Stimulated activated CD4-positive, alpha-beta T cell treated with anti-CD3 and anti-CD28 coated beads, Interleukin-15, amount 100 ng/mL, for 1 hour (primary cell): ENCODE data around the gene GJA3.

Experiments
- DNase-seq, 2 donors: peaks; one replicate each; pipeline ENCODE4 v3.0.0-alpha.2; 2020; ENCODE audit warnings: low read depth in 1 of 2, low spot score in 1 of 2

The GJA3 gene

DNA sequence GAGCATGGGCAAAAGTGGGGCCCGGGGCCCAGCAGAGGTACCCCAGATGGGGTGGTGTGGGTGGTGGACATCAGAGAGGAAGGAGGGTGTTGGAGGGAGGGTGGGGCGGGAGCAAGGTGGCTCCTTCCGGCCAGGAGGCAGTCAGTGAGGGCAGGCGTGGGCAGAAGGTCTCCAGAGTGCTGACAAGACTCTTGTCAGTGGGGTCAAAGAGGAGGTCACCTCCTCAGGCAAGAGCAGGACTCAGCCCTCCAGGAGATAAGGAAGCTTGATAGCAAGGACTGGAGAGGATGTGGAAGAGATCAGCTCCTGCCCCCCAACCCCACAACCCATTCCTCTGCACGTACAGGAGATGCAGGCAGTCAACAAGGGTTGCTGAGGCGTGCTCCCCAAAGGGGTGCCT, 9.8 kb downstream of the GJA3 start:
- no peak for DNase-seq

DNA sequence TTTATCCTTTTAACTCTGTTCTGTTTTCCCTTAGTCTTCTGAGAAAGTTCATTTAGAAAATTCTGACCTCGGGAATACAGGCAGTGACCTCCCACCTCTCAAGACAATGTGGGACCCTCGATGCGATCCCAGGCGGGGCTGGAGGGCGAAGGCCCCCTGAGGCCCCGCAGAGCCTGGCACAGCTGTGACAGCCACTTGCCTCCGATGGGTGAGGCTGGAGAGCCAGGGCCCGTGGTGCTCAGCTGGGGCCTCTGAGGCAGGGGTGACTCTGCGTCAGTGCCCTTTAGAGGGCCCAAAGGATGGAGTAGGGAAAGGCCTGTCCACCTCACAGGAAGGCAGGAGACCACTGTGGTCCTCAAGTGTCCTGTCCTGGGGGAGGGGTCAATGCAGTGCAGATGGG, 10.3 kb downstream of the GJA3 start:
- no peak for DNase-seq

GRCh38 chr13:20149762-20150161, 11.1 kb downstream of the GJA3 start:
- no peak for DNase-seq

DNA sequence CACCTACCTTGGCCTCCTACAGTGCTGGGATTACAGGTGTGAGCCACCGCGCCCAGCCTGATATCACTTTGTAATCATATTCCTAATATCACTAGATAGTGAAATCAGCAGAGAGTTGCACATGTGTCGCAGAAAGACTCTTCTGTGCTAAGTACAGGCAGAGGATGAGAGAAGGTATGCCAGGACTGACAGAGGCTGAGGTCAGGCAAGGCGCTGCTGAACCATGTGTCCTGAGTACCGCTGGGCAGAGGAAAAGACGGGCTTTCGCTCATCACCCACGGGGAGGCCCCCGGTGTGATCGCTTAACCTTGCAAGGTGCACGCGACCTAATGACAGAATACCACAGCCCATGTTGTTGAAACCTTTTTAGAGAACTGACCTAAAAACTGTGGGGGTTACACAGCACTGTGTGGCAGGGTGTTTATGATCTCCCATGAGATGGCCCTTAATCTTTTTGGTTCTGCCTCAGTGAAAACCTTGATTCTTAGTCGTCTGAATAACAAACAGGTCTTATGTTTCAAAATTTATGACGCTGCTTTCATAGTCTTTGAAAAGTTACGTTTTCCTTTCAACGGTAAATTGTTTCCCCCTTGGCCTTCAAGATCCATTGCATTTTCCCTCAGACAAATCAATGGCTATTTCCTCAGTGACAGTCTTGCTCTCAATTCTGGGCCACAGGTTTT, 12.2 kb downstream of the GJA3 start:
- no peak for DNase-seq

DNA sequence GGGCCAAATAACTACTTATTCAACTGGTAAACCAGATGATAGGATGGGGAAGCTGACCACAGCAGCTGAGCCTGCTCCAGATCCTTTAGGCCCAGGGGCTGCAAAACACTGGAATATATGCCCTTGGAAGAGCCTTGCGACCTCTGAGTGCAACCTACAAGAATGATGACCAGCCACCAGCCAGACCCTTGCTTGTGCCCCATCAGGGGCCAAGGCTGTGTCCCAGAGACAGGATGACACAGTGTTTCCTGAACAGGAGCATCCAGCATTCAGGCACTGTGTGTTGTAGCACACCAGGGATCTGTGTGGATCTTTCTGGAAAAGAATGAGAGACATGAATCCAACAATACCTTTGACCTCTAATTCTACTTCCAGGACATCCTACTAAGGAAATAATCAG, 14.5 kb downstream of the GJA3 start:
- no peak for DNase-seq

DNA sequence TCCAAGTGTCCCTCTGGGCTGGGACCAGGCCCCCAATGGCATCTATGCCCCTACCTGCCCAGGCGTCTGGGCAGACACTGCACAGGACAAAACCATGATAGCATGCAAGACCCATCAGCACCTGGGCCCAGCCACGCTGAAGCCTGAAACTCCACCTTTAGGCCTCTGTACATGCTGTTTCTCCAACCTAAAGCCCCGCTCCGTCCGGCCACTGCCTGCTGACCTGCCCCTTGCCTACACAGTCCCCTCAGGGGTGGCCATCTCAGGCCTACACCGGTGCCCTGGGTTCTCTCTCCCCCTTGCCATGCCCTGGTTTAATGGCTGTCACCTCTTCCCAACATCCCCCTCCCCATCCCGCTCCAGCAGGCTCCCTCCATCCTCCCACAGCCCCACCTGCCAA, 15.3 kb downstream of the GJA3 start:
- DNase-seq = no peak

- DNase-seq = no peak
Measured at GRCh38 chr13:20144141-20144850, 16.6 kb downstream of the GJA3 start.

- DNase-seq = no peak
Measured at GRCh38 chr13:20142927-20143480, 17.8 kb downstream of the GJA3 start.

DNA sequence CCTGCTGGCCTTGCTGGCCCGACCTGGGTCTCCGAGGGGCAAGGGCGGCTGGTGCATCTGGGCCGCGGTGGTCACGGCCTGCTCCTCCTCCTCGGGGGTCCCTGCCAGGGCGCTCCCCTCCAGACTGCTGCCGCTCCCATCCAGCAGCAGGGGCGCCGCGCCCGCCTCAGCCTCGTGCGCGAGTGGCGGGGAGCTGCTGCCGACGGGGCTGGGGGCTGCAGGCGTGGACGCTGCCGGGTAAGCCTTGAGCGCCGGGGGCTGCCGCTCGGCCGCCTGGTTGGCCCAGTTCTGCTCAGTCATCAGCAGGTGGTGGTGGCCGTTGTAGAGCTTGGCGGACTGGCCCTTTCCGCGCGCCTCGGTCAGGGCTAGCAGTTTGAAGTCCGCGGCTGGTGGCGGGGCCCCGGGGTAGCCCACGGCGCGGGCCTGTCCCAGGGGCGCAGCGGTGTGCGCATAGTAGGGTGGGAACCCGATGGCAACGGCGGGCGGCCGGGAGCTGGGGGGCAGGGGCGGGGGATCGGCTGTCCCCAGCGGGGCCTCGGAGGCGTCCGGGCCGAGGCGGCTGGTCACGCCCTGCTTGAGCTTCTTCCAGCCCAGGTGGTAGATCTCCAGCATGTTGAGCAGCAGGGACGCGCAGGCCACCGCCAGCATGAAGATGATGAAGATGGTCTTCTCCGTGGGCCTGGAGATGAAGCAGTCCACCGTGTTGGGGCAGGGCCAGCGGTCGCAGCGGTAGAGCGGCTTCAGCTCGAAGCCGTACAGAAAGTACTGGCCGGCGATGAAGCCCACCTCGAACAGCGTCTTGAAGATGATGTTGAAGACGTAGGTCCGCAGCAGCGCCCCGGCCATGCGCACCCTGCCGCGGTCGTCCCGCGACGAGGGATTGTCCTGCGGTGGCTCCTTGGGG, 18.6 kb downstream of the GJA3 start:
- DNase-seq = no peak

- DNase-seq = no peak
Measured at GRCh38 chr13:20141238-20142022, 19.4 kb downstream of the GJA3 start.

- DNase-seq = no peak
Measured at GRCh38 chr13:20140487-20140886, 20.4 kb downstream of the GJA3 start.

- no peak for DNase-seq
Measured at GRCh38 chr13:20137875-20138274, 23.0 kb downstream of the GJA3 start.

GRCh38 chr13:20136781-20137703, 23.8 kb downstream of the GJA3 start:
- no peak for DNase-seq

GRCh38 chr13:20134732-20135131, 26.1 kb downstream of the GJA3 start:
- no peak for DNase-seq

GRCh38 chr13:20132052-20132634, 28.7 kb downstream of the GJA3 start:
- no peak for DNase-seq

DNA sequence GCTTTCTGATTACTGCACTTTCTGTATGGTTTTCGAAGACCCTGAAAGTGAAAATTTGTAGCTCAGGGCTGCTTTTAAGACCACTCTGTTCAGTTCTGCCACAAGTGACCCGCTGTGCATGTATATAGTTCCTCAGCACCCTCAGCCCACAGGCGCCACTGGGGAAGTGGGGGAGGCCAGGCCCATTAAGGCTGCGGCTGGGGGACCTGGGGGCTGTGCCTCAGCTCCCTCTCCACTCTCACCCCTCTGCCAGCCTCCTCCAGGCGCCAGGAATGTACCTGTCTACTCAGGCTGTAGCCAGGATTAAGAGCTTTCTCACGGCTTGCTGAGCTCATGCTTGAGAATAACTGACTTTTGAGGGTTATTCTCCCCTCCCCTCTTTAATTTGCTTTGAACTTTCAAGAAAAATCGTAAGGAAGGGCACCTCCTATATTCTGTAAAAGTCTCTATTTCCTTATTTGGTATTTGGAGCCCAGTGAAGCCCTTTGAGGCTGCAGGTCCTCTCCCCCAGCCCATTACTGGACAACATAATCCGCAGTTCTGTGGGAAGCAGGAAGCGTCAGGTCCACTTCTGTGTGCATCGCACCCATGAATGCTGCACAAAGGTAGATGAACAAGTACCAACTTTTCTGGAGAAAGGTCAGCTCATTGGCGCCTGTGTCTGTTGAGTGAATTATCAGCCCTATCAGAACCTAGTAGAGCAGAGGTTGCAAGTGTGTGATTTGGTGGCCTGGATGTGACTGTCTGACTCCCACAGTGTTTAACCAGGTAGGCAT, 29.6 kb downstream of the GJA3 start:
- DNase-seq = no peak

DNA sequence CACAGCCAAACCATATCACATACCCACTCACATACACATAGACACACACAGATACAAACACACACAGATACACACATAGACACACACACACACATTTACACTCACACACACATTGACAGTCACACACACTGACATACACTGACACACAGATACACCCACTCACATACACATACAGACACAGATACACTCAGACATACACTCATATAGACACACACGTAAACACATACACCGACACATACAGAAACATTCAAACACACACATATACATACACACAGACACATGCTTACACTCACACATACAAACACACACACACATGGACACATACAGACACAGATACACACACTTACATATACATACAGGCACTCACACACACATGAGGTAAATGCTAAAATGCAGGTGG, 30.2 kb downstream of the GJA3 start:
- no peak for DNase-seq

DNA sequence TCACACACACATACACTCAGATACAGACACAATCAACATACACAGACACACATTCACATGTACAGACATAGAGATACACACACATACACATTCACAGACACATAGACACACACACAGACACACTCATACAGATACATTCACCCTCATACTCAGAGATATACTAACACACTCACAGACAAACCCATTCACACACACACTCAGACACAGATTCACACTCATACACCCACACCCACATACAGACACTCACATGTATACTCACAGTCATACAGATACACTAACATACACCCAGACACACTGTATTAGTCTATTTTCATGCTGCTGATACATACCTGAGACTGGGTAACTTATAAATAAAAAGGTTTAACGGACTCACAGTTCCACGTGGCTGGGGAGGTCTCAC, 30.8 kb downstream of the GJA3 start:
- DNase-seq = no peak

DNA sequence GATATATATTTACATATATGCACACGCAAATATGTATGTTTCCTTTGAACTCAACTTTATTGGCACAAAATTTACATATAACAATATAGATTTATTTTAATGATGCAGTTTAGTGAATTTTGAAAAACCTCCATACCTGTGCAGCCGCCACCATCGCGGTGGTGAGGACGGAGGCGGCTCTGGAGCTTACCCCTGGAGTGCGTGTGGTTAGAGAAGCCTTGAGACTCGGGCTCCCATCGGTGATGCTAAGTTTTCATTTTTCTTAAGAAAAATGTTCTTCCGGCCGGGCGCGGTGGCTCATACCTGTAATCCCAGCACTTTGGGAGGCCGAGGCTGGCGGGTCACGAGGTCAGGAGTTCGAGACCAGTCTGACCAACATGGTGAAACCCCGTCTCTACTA, 31.8 kb downstream of the GJA3 start:
- no peak for DNase-seq
